IgD-negative memory B cell (primary cell): ENCODE results near the gene HS3ST4. TPM values are rescaled to one million over a fixed set of nuclear protein-coding genes. Genes with fewer than 3 reads are reported as not detected.

Experiments used
- H3K27ac Mint-ChIP-seq, 3 donors: one replicate each; pipeline ENCODE4 v1.8.0; 2020 to 2022; ENCODE audit warnings: mild to moderate bottlenecking in 3 of 3, mixed read lengths in 3 of 3, moderate library complexity in 1 of 3
- H3K27me3 Mint-ChIP-seq: one replicate; pipeline ENCODE4 v1.8.0; 2021; ENCODE audit warnings: mixed read lengths
- H3K36me3 Mint-ChIP-seq: one replicate; pipeline ENCODE4 v1.8.0; 2020; ENCODE audit warnings: mild to moderate bottlenecking, mixed read lengths
- H3K4me1 Mint-ChIP-seq, 3 donors: one replicate each; pipeline ENCODE4 v1.8.0; 2020 to 2022; ENCODE audit warnings: mixed read lengths in 3 of 3, mild to moderate bottlenecking in 1 of 3
- H3K4me3 Mint-ChIP-seq, 4 donors: one replicate each; pipeline ENCODE4 v1.8.0; 2020 to 2022; ENCODE audit warnings: mild to moderate bottlenecking in 4 of 4, mixed read lengths in 4 of 4, moderate library complexity in 3 of 4
- H3K9me3 Mint-ChIP-seq, 3 donors: one replicate each; pipeline ENCODE4 v1.8.0; 2020 to 2021; ENCODE audit warnings: mixed read lengths in 3 of 3, mild to moderate bottlenecking in 1 of 3
- polyA plus RNA-seq: library from polyadenylated mRNA; unstranded; fragments of 300-500 nt; fragmentation: Illumina TruSeq; gene quantifications from one replicate; pipeline ENCODE4 v1.2.3, GENCODE V29; 2021

HS3ST4 gene
- polyA plus RNA-seq, 1 donor from 2014 or later, result not detected

DNA sequence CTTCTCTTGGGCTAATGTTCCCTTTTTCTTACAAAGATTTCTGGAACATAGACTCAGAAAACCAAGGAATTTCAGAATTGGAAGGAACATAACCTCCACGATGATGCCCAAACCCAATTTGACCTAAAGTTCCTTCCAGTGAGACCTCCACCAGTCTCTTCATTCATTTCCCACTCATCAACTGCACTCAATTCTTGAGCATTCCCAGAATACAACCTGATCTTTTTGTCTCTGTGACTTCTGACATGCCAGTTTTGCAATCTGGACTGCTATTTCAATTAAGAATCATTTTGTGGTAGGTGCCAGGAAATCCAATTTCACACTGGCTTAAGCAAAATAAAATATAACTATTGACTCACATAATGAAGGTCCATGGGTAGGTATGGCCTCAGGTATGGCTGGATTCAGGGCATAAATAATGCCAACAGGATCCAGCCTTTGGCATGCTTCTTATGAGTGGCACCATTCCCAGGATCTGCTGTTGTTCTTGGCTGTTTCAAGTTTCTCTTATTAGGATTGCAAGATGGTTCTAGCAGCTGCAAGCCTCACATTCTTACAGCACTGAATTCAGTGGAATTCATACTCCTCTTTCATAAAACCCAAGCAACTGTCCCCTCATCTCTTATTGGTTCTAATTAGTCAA, 184.3 kb downstream of the HS3ST4 start:
- H3K27ac Mint-ChIP-seq, result no peak overlapping the region

DNA sequence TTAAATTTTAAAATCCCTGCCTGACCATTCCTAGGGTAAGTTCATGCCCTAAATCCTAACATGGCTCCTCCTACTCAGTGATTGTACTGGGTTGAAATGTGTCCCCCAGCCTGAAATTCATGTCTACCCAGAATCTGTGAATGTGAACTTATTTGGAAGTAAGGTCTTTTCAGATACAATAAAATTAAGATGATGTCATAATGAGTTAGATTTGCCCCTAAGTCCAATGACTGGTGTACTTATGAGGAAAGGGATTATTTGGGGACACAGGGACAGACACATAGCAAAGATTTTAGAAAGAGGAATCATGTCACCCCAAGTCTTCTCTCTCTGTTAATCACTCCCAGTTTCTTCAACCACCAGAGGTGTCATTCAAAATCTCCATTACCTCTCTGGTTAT, 185.3 kb downstream of the HS3ST4 start:
- no peaks in the 10 kb centered on the region for H3K4me1 Mint-ChIP-seq
- peaks cover 0 to 4% (median 2%) of the 10 kb centered on the region in 3 donors for H3K9me3 Mint-ChIP-seq
- H3K27ac Mint-ChIP-seq, result no peak overlapping the region
- H3K36me3 Mint-ChIP-seq, result no peaks in the 10 kb centered on the region
- H3K27me3 Mint-ChIP-seq, result no peaks in the 10 kb centered on the region
- no peak overlapping the region for H3K4me3 Mint-ChIP-seq

More for the DNA sequence above, 184.3 kb downstream of the HS3ST4 start:
- Mint-ChIP-seq H3K36me3 (no peaks in the 10 kb centered on the region), H3K9me3 (peaks cover 0 to 4% (median 2%) of the 10 kb centered on the region in 3 donors), H3K4me3 (no peak overlapping the region), H3K4me1 (no peaks in the 10 kb centered on the region), H3K27me3 (no peaks in the 10 kb centered on the region)

- Mint-ChIP-seq H3K36me3 (peaks cover 3% of the 10 kb centered on the region), H3K4me1 (no peaks in the 10 kb centered on the region), H3K9me3 (peaks cover 0 to 13% (median 2%) of the 10 kb centered on the region in 3 donors), H3K4me3 (no peak overlapping the region), H3K27me3 (no peaks in the 10 kb centered on the region), H3K27ac (no peak overlapping the region)
Measured at GRCh38 chr16:25886598-25886997, 194.8 kb downstream of the HS3ST4 start.

- no peak overlapping the region for H3K27ac Mint-ChIP-seq
Measured at GRCh38 chr16:25888868-25889267, 197.1 kb downstream of the HS3ST4 start.

GRCh38 chr16:25893332-25893731, 201.6 kb downstream of the HS3ST4 start:
- no peak overlapping the region for H3K4me3 Mint-ChIP-seq
- H3K27me3 Mint-ChIP-seq, result peaks cover 3% of the 10 kb centered on the region
- no peak overlapping the region for H3K27ac Mint-ChIP-seq
- no peaks in the 10 kb centered on the region for H3K4me1 Mint-ChIP-seq
- peaks cover 3 to 5% (median 4%) of the 10 kb centered on the region in 3 donors for H3K9me3 Mint-ChIP-seq
- peaks cover 3% of the 10 kb centered on the region for H3K36me3 Mint-ChIP-seq

More at GRCh38 chr16:25888868-25889267, 197.1 kb downstream of the HS3ST4 start:
- Mint-ChIP-seq H3K36me3 (peaks cover 3% of the 10 kb centered on the region), H3K9me3 (peaks cover 2 to 13% (median 3%) of the 10 kb centered on the region in 3 donors), H3K4me3 (no peak overlapping the region), H3K4me1 (no peaks in the 10 kb centered on the region), H3K27me3 (peaks cover 1% of the 10 kb centered on the region)

DNA sequence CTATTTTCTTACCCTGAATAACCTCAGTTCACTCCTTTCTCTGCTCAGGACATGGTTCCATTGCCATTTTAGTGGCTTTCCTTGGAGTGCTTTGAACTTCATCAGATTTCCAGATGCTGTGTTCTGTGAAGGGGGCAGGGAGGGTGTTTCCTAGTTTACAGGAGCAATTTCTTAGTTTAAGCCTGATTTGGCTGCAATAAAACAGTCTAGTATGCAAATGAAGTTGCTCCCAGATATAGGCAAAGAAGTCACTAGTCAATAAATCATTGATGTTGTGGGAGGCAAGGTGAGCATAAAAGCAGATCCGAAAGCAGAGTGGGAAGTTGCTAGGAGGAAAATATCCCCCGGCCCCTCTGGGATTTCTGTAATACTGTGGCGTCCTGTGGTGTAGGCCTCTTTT, 202.3 kb downstream of the HS3ST4 start:
- Mint-ChIP-seq H3K4me3 (no peak overlapping the region), H3K36me3 (no peaks in the 10 kb centered on the region), H3K27me3 (peaks cover 3% of the 10 kb centered on the region), H3K27ac (no peak overlapping the region), H3K9me3 (peaks cover 0 to 5% (median 2%) of the 10 kb centered on the region in 3 donors), H3K4me1 (no peaks in the 10 kb centered on the region)

GRCh38 chr16:25895380-25895779, 203.6 kb downstream of the HS3ST4 start:
- Mint-ChIP-seq H3K36me3 (no peaks in the 10 kb centered on the region), H3K4me1 (no peaks in the 10 kb centered on the region), H3K27me3 (peaks cover 3% of the 10 kb centered on the region), H3K4me3 (no peak overlapping the region), H3K27ac (no peak overlapping the region), H3K9me3 (peaks cover 0 to 6% (median 2%) of the 10 kb centered on the region in 3 donors)

DNA sequence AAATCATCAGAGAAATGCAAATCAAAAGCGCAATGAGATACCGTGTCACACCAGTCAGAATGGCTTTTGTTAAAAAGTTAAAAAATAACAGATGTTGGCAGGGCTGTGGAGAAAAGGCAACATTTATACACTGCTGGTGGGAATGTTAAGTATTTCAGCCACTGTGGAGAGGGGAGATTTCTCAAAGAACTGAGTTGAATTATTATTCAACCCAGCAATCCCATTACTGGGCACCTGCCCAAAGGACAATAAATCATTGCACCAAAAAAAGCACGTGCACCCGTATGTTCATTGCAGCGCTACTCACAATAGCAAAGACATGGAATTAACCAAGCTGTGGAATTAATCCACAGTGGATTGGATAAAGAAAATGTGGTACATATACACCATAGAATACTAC, 204.7 kb downstream of the HS3ST4 start:
- H3K4me3 Mint-ChIP-seq, result no peak overlapping the region

GRCh38 chr16:25897702-25898101, 205.9 kb downstream of the HS3ST4 start:
- Mint-ChIP-seq H3K27me3 (peaks cover 2% of the 10 kb centered on the region), H3K9me3 (peaks cover 0 to 6% (median 2%) of the 10 kb centered on the region in 3 donors), H3K4me3 (no peak overlapping the region), H3K36me3 (no peaks in the 10 kb centered on the region), H3K4me1 (no peaks in the 10 kb centered on the region), H3K27ac (no peak overlapping the region)

More for the DNA sequence above, 204.7 kb downstream of the HS3ST4 start:
- peaks cover 3% of the 10 kb centered on the region for H3K27me3 Mint-ChIP-seq
- H3K36me3 Mint-ChIP-seq, result no peaks in the 10 kb centered on the region
- no peak overlapping the region for H3K27ac Mint-ChIP-seq
- peaks cover 0 to 6% (median 2%) of the 10 kb centered on the region in 3 donors for H3K9me3 Mint-ChIP-seq
- no peaks in the 10 kb centered on the region for H3K4me1 Mint-ChIP-seq

DNA sequence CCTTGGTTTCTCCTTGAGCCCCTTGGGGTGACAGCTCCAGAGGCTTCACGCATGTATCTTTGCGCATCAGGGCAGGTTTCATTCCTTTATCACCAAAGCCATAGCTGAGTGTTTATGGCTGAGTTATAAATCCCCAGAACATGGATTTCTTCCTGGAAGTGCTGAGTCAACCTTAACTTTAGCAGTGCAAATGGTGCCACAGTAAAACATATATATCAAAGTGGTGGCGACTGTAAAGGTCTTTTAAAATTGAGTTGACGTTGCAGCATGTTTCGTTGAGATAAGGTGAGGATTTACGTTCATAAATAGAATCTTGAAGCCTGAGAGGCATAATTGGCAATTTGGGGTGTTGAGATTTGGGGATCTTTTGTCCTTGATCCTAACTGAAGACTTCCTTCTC, 214.1 kb downstream of the HS3ST4 start:
- H3K4me1 Mint-ChIP-seq, result no peaks in the 10 kb centered on the region
- H3K27me3 Mint-ChIP-seq, result no peaks in the 10 kb centered on the region
- H3K9me3 Mint-ChIP-seq, result peaks cover 0 to 18% (median 5%) of the 10 kb centered on the region in 3 donors
- H3K36me3 Mint-ChIP-seq, result peaks cover 3% of the 10 kb centered on the region
- H3K27ac Mint-ChIP-seq, result no peak overlapping the region
- H3K4me3 Mint-ChIP-seq, result no peak overlapping the region

DNA sequence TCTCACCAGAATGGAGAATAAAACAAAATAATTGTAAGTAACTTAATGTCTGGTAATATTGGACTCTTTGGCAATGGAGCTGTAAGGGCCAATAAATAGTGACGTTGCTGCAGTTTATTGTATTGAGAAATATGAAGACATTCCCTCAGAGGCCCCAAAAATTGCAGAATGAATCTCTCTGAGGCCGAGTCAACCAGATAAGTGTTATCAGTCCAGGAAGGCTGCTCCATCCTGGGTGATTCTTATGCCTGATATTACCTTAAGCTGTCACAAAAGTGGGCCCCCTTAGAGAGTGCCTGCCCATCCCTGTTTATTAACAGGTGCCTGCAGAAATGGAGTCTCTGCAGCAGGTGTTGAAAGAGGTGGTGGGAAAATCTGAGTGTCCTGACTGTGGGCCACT, 219.2 kb downstream of the HS3ST4 start:
- Mint-ChIP-seq H3K9me3 (peaks cover 0 to 9% (median 0%) of the 10 kb centered on the region in 3 donors), H3K27me3 (no peaks in the 10 kb centered on the region), H3K27ac (no peak overlapping the region), H3K4me1 (no peaks in the 10 kb centered on the region), H3K36me3 (peaks cover 3% of the 10 kb centered on the region), H3K4me3 (no peak overlapping the region)

DNA sequence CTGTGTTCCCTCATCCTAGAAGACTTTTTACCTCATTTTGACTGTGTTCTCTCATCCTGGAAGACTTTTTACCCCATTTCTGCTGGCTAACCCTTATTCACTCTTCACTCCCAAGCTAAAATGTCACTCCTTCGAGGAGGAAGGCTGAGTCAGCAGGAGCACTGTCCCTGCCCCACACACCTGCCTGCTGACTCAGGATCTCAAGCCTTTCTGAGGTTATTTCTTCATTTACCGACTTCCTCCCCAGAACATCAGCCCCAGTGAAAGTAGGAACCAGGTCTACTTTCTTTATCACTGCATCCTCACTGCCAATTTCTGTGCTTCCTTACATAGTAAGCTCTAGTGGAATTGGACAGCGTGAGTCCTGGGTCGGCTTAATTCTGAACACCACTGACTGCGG, 220.6 kb downstream of the HS3ST4 start:
- H3K4me1 Mint-ChIP-seq, result no peaks in the 10 kb centered on the region
- H3K27me3 Mint-ChIP-seq, result no peaks in the 10 kb centered on the region
- peaks cover 0 to 9% (median 0%) of the 10 kb centered on the region in 3 donors for H3K9me3 Mint-ChIP-seq
- H3K27ac Mint-ChIP-seq, result no peak overlapping the region
- no peak overlapping the region for H3K4me3 Mint-ChIP-seq
- H3K36me3 Mint-ChIP-seq, result peaks cover 3% of the 10 kb centered on the region

DNA sequence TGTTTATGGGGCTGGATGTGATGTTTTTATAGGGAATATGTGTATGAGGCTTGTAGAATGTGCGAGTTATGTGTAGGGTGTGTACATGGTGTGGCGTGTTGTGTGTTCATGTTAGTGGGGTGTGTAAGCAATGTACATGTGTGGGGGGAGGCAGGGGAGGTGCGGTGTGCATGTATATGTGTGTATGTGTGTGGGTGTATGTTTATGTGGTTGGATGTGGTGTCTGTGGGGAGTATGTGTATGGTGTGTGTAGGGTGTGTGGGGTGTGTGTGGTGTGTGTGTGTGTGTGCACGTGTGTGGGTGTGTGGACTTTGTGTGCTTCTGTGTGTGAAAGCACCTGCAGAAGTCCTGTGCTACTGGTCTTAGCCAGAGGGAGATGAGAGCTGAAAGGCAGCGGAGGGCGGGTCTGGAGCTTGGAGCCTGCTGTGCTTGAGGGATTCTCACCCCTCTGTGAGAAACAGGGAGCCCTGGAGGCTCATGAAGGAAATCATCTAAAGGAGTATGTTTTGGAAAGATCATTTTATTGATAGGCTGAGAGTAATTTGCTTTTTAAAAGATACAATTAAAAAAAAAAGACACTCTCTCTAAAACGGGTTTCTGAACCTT, 222.7 kb downstream of the HS3ST4 start:
- Mint-ChIP-seq H3K9me3 (peaks cover 0 to 2% (median 0%) of the 10 kb centered on the region in 3 donors), H3K4me3 (no peak overlapping the region), H3K4me1 (no peaks in the 10 kb centered on the region), H3K36me3 (no peaks in the 10 kb centered on the region), H3K27ac (no peak overlapping the region), H3K27me3 (no peaks in the 10 kb centered on the region)

GRCh38 chr16:25916037-25916436, 224.3 kb downstream of the HS3ST4 start:
- H3K4me3 Mint-ChIP-seq, result no peak overlapping the region
- H3K9me3 Mint-ChIP-seq, result peaks cover 0 to 2% (median 0%) of the 10 kb centered on the region in 3 donors
- H3K27me3 Mint-ChIP-seq, result no peaks in the 10 kb centered on the region
- no peak overlapping the region for H3K27ac Mint-ChIP-seq
- H3K4me1 Mint-ChIP-seq, result no peaks in the 10 kb centered on the region
- H3K36me3 Mint-ChIP-seq, result no peaks in the 10 kb centered on the region

GRCh38 chr16:25922438-25922837, 230.7 kb downstream of the HS3ST4 start:
- no peaks in the 10 kb centered on the region for H3K4me1 Mint-ChIP-seq
- H3K27ac Mint-ChIP-seq, result no peak overlapping the region
- H3K9me3 Mint-ChIP-seq, result peaks cover 2 to 8% (median 2%) of the 10 kb centered on the region in 3 donors
- H3K36me3 Mint-ChIP-seq, result no peaks in the 10 kb centered on the region
- H3K4me3 Mint-ChIP-seq, result no peak overlapping the region
- H3K27me3 Mint-ChIP-seq, result peaks cover 2% of the 10 kb centered on the region

- peaks cover 2% of the 10 kb centered on the region for H3K36me3 Mint-ChIP-seq
- peaks cover 2% of the 10 kb centered on the region for H3K27me3 Mint-ChIP-seq
- no peak overlapping the region for H3K4me3 Mint-ChIP-seq
- H3K4me1 Mint-ChIP-seq, result no peaks in the 10 kb centered on the region
- no peak overlapping the region for H3K27ac Mint-ChIP-seq
- H3K9me3 Mint-ChIP-seq, result peaks cover 0 to 12% (median 7%) of the 10 kb centered on the region in 3 donors
Measured at GRCh38 chr16:25925421-25925820, 233.7 kb downstream of the HS3ST4 start.
